Right kidney (tissue), 1 donor: ENCODE results near the gene CLCN6.

Experiments used
- DNase-seq: peaks from one replicate; pipeline ENCODE4 v3.0.0-alpha.2; 2016

The CLCN6 gene

DNA sequence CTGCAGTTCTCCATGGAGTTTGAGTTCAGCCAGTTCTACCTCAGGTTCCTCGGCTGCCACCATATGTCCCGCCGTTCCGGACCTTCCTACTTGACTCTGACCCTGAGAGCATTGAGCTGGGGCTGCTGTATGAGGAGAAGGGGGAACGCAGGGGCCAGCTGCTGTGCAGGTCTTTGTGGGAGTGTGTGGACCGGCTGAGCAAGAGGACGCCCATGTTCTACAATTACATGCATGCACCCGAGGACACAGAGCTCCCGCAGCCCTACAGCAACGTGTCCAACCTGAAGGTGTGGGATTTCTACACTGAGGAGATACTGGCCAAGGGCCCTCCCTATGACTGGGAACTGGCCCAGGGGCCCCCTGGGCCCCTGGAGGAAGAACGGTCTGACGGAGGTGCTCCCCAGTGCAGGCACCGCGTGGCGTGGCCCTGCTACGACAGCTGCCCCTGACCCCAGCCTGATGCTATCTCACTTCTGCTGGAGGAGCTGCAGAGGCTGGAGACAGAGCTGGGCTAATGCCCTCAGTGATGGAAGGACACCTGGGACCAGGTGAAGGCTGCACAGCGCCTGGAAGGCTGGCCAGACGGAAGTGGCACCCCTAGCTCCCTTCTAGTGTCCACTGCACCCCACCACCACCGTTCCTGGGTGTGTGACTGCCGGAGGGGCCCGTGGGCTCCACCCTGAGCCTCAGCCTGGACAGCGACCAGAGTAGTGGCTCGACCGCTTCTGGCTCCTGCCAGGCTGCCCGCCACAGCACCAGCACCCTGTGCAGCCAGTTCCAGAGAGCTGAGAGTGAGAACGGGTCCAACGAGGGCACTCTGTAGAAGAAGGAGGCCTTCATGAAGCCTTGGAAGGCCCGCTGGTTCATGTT, 73.6 kb downstream of the CLCN6 start:
- no peak for DNase-seq

DNA sequence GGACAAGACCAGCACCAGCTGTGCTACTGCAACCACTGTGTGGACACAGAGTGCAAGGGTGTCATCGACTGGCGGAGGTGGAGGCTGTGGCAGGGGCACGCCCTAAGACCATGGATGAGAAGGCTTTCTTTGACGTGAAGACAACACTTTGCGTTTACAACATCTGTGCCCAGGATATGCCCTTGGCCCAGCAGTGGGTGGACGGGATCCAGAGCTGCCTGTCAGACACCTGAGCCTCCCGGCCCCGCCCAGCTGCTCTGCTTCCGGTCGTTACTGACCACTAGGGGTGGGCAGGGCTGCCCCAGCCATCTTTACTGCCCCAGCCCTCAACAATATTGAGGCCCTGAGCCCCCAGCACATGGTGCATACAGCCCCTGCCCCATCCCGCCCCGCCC, 74.2 kb downstream of the CLCN6 start:
- no peak for DNase-seq

DNA sequence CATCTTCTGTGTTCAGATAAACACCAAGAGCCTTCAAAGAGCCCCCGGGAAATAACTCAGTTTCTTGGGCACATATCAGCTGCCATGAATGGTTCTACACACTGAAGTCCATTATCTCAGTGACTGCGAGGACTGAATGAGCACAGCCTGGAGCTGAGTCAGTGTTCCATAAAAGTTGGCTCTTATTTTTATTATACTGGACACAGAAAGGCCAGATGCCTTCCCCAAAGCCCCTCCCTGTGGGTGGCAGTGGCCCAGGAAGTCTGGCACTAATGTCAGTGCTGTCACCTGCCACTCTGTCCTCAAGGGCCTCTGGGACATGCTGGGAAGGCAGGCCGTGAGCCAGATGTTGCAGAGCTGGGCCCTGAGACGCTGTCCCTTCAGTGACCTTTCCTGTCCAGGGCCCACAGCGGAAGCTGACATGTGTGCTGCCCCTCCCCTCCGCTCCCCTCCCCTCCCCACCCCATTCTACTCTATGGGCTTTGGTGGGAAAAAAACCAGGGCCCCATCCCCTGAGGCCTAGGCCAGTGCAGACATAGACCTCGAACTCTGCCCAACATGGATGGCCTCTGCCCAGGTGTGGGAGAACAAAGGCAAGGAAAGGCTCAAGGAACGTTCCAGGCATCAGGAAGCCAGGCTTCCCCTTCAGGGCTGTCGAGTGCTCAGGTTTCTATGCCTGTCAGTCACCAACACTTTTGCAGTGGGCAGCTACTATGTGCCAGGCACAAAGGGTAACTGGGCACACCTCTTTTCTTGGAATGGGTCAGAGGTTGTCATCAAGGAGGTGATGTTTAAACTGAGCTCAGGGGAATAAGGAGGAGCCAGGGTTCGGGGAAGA, 75.1 kb downstream of the CLCN6 start:
- no peak for DNase-seq

DNA sequence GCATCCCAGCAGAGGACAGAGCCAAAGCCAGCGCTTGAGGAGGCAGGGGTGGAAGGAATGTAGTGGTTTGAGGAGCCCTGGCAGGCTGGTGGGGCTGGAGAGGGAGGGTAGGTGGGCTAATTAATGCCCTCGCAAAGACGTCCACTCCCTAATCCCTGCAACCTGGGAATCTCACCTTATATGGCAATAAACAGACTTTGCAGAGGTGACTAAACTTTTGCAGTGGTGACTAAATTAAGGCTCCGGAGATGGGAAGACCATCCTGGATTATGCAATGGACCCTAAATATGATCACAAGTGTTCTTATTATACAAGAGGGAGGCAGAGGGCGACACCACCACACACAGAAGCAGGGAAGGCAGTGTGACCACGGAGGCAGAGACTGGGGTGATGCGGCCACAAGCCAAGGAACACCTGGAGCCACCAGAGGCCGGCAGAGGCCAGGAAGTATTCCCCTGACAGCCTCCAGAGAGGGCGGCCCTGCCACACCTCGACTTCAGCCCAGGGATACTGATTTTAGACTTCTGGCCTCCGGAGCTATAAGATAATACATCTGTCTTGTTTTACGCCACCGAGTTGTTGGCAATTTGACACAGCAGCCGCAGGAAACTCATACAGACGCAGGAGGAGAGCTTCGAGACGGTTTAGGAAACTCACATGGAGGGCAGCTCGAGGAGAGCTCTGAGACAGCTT, 75.9 kb downstream of the CLCN6 start:
- DNase-seq, result no peak

DNA sequence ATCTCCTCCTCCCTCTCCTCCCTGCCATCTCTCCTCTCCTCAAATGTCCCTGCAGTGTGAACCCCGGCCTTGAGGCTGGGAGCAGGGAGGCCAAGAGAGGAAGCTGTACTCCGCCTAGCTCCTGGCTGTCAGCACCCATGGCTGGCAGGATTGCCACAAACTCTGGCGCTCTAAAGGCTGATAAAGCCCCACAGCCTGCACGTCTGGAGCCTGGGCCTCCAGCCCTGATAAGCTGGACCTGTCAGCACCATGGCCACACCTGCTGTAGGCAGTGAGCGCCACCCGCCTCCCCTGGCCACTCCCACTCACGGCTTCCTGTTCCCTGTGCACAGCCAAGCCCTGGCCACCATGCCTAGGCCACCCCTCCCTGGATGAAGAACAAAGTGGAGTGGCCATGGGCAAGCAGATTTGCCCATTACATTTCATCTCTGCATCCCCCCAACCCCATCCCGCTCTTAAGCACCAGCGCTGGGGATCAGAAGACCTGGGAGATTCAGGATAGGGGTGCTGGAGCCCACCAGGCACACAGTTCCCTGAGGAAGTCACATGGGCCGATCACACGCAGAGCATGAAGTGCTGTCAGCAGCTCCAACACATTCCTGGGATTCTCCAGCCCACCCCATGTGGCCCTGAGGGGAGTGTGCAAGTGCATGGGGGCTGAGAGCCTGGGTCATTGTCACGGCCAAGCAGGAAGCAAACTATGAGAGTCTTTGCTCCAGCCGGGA, 77.0 kb downstream of the CLCN6 start:
- peak; percentile 23 for DNase-seq

DNA sequence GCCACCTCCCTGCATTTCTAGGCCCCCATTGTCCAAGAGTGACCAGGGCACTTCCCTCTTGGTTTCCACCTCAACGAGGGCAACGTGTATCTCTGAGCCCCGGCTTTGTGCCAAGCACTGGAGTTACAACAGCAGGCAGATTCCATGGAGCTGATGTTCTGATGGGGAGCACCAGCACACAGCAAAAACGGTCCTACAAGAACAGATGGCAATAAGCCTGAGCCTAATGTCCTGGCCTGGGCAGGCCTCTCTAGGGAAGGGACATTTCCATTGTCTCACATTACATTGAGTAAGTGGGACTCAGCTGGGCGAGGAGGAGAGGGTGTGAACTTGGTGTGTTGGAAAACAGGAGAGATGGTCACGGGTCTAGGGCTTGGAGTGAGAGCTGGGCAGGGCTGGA, 79.9 kb downstream of the CLCN6 start:
- DNase-seq, result no peak

DNA sequence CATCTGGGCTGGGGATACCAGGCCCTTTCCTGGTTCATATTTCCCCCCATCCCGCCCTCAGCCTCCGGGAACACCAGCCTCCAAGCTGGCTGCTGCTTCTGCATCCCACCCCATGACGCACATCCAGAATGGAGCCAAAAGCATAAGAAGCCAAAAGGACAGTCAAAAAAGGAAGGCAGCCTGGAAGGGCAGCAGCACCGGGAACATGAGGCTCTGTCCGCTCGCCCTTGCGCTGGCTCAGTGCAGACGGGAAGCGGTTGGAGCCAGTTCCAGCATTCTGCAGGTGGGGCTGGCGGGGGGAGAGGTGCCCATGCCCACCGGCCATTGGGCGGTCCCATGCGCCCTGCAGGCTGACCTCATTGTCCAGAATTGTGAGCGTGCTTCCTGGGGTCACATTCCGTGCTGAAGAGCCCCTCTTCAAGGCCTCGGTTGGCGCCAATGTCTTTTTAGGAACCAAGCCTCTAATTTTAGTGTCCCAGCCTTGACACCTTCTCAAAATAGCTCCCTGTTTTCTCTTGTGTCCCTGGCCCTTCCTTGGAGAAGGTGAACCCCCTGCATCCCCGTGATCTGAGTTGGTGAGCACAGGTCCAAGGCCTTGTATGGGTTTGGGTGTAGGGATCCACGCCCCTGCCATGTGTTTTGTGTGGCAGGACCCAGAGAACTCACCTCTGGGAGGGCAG, 81.1 kb downstream of the CLCN6 start:
- no peak for DNase-seq

DNA sequence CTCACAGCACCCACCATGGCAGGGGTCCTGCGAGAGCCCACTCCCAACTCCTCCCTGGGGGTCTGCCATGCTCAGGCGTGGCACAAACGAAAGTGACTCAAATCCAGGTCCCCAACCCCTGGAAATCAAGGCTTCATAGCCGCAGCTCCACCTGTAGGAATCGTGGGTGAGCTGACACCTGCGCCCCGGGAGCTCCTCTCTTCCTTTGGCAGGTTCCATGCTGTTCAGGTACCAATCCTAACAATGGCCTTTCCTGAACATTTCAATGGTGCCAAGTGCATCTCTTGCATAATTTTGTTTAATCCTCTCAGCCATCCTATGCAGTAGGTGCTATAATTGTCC, 81.6 kb downstream of the CLCN6 start:
- DNase-seq, result no peak

DNA sequence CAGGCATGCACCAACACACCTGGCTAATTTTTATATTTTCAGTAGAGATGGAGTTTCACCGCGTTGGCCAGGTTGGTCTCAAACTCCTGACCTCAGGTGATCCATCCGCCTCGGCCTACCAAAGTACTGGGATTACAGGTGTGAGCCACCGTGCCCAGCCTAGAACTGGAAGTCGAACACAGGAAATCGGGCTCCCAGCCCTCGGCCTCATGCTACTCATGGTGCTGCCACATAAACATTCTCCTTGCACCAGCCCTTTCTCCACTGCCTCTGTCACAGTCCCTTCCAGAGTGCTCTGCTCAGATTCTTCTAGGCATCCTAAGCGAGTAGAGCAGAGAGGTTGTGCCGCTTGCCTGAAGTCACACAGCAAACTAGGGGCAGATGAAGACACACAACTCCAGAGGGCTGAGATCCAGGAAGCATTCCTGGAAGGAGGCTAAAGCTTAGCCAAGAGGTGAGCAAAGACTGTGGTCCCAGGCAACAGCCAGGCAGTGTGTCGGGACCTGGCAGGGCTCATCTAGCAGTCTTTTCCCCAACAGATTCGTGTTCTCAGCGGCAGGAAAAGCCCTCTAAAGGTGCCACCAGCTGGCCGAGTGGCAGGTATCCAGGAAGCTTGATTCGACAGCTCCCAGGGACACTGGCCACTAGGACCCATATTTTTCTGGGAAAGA, 82.3 kb downstream of the CLCN6 start:
- no peak for DNase-seq

DNA sequence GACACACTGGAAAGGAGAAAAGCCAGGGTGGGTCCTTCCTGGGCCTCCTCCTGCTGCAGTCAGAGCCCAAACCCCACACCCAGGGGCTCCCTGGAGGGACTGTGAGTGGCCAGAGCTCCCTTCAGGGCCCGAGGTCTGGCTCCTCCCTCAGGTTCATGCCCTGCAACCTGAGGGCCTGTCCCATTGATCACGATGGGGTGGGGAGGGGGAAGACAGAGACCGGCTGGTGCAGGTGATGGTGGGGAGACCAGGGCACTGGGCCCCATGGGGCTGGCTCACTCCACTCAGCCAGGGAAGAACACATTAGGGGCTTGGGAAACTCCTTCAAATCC, 82.9 kb downstream of the CLCN6 start:
- no peak for DNase-seq

DNA sequence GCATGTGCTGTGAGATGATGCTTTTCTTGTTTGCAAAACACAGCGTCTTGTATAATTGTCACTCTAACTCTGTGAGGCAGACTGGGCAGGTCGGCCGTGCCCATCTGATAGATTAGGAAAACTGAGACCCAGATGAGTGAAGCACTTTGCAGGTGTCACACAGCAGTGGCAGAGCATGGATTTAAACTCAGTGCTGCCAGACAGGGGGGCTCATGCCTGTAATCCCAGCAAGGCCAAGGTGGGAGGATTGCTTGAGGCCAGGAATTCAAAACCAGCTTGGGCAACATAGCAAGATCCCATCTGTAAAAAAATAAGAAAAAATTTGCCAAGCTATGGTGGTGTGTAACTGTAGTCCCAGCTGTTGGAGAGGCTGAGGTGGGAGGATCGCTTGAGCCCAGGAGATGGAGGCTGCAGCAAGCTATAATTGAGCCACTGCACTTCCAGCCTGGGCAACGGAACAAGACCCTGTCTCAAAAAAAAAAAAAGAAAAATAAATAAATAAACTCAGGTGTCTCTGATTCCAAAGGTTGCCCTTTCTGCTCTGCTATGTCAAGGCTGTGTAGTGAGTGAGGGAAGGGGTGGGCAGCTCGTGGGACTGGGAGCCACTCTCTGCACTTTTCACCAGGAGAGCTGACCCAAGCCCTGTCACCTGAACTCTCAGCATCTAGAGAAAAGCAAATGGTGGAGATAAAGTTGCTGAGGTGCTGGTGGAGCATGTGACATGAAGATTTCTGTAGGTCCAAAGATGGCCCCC, 85.6 kb downstream of the CLCN6 start:
- no peak for DNase-seq
